Endothelial cell of umbilical vein (primary cell): ENCODE measurements around the gene ZFAND2B.

Source experiments
- GATA2 ChIP-seq: IDR thresholded peaks from 2 replicates; pipeline ENCODE4 v1.7.0; 2011; ENCODE audit warnings: low read depth, mild to moderate bottlenecking, moderate library complexity, mixed read lengths, low read length; ENCODE audit not compliant: insufficient read length, insufficient read depth
- POLR2A ChIP-seq: IDR thresholded peaks from 2 replicates; pipeline ENCODE4 v1.6.1; 2012; ENCODE audit warnings: low read depth, mild to moderate bottlenecking, control low read depth, low read length

GRCh38 chr2:219228041-219228910 is 21.7 kb downstream of the ZFAND2B start:
- TF ChIP-seq GATA2, result no peak
- no peak for TF ChIP-seq POLR2A
